ENCODE data around the gene SERPINI1.

Gene SERPINI1

GRCh38 chr3:167862104-167862730 is 126.7 kb downstream of the SERPINI1 start:
- H3F3A ChIP-seq (ENCODE audit: low read depth), result no peaks in the 10 kb centered on the region
- no peaks in the 10 kb centered on the region for H3K79me2 ChIP-seq (ENCODE audit: insufficient read depth, low read length)
- H3K9me2 ChIP-seq (replicated peaks; ENCODE audit: low read depth, low read length), result no peaks in the 10 kb centered on the region
- H3K9ac ChIP-seq (ENCODE audit: low read depth, low read length, poor library complexity, severe bottlenecking), result no peak overlapping the region
- no peak overlapping the region for H3K4me3 ChIP-seq (ENCODE audit: low read length, poor library complexity, severe bottlenecking)
- peaks cover 6% of the 10 kb centered on the region for H3K4me1 ChIP-seq (ENCODE audit: insufficient read depth, low read length, poor library complexity, severe bottlenecking)
- peaks cover 9% of the 10 kb centered on the region for H3K27me3 ChIP-seq (ENCODE audit: insufficient read depth, low read length, poor library complexity, severe bottlenecking)
- no peak for TF ChIP-seq EZH2phosphoT487 (IDR thresholded peaks at IDR 0.05; ENCODE audit: borderline replicate concordance)
- no peaks in the 10 kb centered on the region for H3K9me3 ChIP-seq (ENCODE audit: insufficient read depth, low read depth, low read length)
- H3K36me3 ChIP-seq (ENCODE audit: insufficient read depth, low read length), result no peaks in the 10 kb centered on the region
- no peak overlapping the region for H2AFZ ChIP-seq (ENCODE audit: low read length)
- H3K4me2 ChIP-seq (ENCODE audit: low read depth, low read length, poor library complexity, severe bottlenecking), result no peak overlapping the region
- no peaks in the 10 kb centered on the region for H4K20me1 ChIP-seq (ENCODE audit: insufficient read depth, low read length, poor library complexity, severe bottlenecking)

- no peaks in the 10 kb centered on the region for H3K36me3 ChIP-seq (ENCODE audit: insufficient read depth, low read length)
- no peaks in the 10 kb centered on the region for H3K79me2 ChIP-seq (ENCODE audit: insufficient read depth, low read length)
- H2AFZ ChIP-seq (ENCODE audit: low read length), result no peak overlapping the region
- no peaks in the 10 kb centered on the region for H3K9me2 ChIP-seq (replicated peaks; ENCODE audit: low read depth, low read length)
- peaks cover 9% of the 10 kb centered on the region for H3K27me3 ChIP-seq (ENCODE audit: insufficient read depth, low read length, poor library complexity, severe bottlenecking)
- H4K20me1 ChIP-seq (ENCODE audit: insufficient read depth, low read length, poor library complexity, severe bottlenecking), result no peaks in the 10 kb centered on the region
- no peaks in the 10 kb centered on the region for H3K9me3 ChIP-seq (ENCODE audit: insufficient read depth, low read depth, low read length)
- H3K4me3 ChIP-seq (ENCODE audit: low read length, poor library complexity, severe bottlenecking), result no peak overlapping the region
- TF ChIP-seq EZH2phosphoT487 (IDR thresholded peaks at IDR 0.05; ENCODE audit: borderline replicate concordance), result no peak
- no peak for TF ChIP-seq CTCF (conservative IDR thresholded peaks at IDR 0.05; ENCODE audit: low read length)
- no peak overlapping the region for H3K9ac ChIP-seq (ENCODE audit: low read depth, low read length, poor library complexity, severe bottlenecking)
- H3K4me2 ChIP-seq (ENCODE audit: low read depth, low read length, poor library complexity, severe bottlenecking), result no peak overlapping the region
- H3F3A ChIP-seq (ENCODE audit: low read depth), result no peaks in the 10 kb centered on the region
- H3K4me1 ChIP-seq (ENCODE audit: insufficient read depth, low read length, poor library complexity, severe bottlenecking), result no peaks in the 10 kb centered on the region
Observed at GRCh38 chr3:167863811-167864551, 128.5 kb downstream of the SERPINI1 start.

- TF ChIP-seq EZH2phosphoT487 (IDR thresholded peaks at IDR 0.05; ENCODE audit: borderline replicate concordance) (no peak), CTCF (conservative IDR thresholded peaks at IDR 0.05; ENCODE audit: low read length) (no peak)
- H3K79me2 ChIP-seq (ENCODE audit: insufficient read depth, low read length), result no peaks in the 10 kb centered on the region
- H3K9ac ChIP-seq (ENCODE audit: low read depth, low read length, poor library complexity, severe bottlenecking), result no peak overlapping the region
- H3K4me3 ChIP-seq (ENCODE audit: low read length, poor library complexity, severe bottlenecking), result no peak overlapping the region
- H3K4me2 ChIP-seq (ENCODE audit: low read depth, low read length, poor library complexity, severe bottlenecking), result no peak overlapping the region
- no peaks in the 10 kb centered on the region for H3K36me3 ChIP-seq (ENCODE audit: insufficient read depth, low read length)
- H4K20me1 ChIP-seq (ENCODE audit: insufficient read depth, low read length, poor library complexity, severe bottlenecking), result no peaks in the 10 kb centered on the region
- H3K9me2 ChIP-seq (replicated peaks; ENCODE audit: low read depth, low read length), result no peaks in the 10 kb centered on the region
- H3F3A ChIP-seq (ENCODE audit: low read depth), result no peaks in the 10 kb centered on the region
- H2AFZ ChIP-seq (ENCODE audit: low read length), result no peak overlapping the region
- no peaks in the 10 kb centered on the region for H3K4me1 ChIP-seq (ENCODE audit: insufficient read depth, low read length, poor library complexity, severe bottlenecking)
- peaks cover 9% of the 10 kb centered on the region for H3K27me3 ChIP-seq (ENCODE audit: insufficient read depth, low read length, poor library complexity, severe bottlenecking)
- H3K9me3 ChIP-seq (ENCODE audit: insufficient read depth, low read depth, low read length), result no peaks in the 10 kb centered on the region
Observed at GRCh38 chr3:167864552-167864874, 129.0 kb downstream of the SERPINI1 start.
